HCT116 (cell line): Measurements from ENCODE around the gene RBM14.

Experiments
- EZH2phosphoT487 ChIP-seq: fragments of 200-600 bp; IDR thresholded peaks from 2 replicates; pipeline ENCODE4 v1.6.1; 2018; ENCODE audit warnings: antibody characterized with exemption, borderline replicate concordance
- MAX ChIP-seq: IDR thresholded peaks from 2 replicates; pipeline ENCODE4 v1.6.1; 2012
- SIN3A ChIP-seq: IDR thresholded peaks from 2 replicates; pipeline ENCODE4 v1.6.1; 2012; ENCODE audit warnings: low read depth

- no peak for TF ChIP-seq EZH2phosphoT487
- TF ChIP-seq MAX: peak; percentile 90
- peak; percentile 58; the same call in 1 of the 2 replicates for TF ChIP-seq SIN3A
These were observed 23.8 kb upstream of the RBM14 start, which contains the start of the genes CCDC87 and CCS for GRCh38 chr11:66592457-66593302.
